ENCODE results near the gene RECK. TPM values are rescaled to one million over a fixed set of nuclear protein-coding genes. Genes with fewer than 3 reads are reported as not detected.
"Not testable (repeated sequence)": the region's sequence is repeated elsewhere in the genome, so short reads cannot be mapped to it uniquely, and the experiment has no call there.

RECK gene
- total RNA-seq, 1 donor from 2014 or later, result 12.0 TPM

GRCh38 chr9:36064448-36065037, 27.8 kb downstream of the RECK start:
- no peak for DNase-seq (ENCODE audit: low spot score)

- no peak for DNase-seq (ENCODE audit: low spot score)
Measured at GRCh38 chr9:36074055-36074454, 37.3 kb downstream of the RECK start.

GRCh38 chr9:36074870-36075532, 38.3 kb downstream of the RECK start:
- DNase-seq (ENCODE audit: low spot score), result peak; percentile 96

- DNase-seq (ENCODE audit: low spot score), result no peak
Measured at GRCh38 chr9:36078051-36078450, 41.3 kb downstream of the RECK start.

- DNase-seq (ENCODE audit: low spot score), result no peak
Measured at GRCh38 chr9:36080519-36080918, 43.8 kb downstream of the RECK start.

GRCh38 chr9:36082931-36083330, 46.2 kb downstream of the RECK start:
- DNase-seq (ENCODE audit: low spot score), result no peak

GRCh38 chr9:36086442-36086841, 49.7 kb downstream of the RECK start:
- DNase-seq (ENCODE audit: low spot score), result no peak

- not testable (repeated sequence) for DNase-seq (ENCODE audit: low spot score)
Measured at GRCh38 chr9:36087054-36087453, 50.3 kb downstream of the RECK start.

- DNase-seq (ENCODE audit: low spot score), result no peak
Measured at GRCh38 chr9:36088020-36088419, 51.3 kb downstream of the RECK start.

- DNase-seq (ENCODE audit: low spot score), result no peak
Measured at GRCh38 chr9:36091026-36091953, 54.6 kb downstream of the RECK start.

DNA sequence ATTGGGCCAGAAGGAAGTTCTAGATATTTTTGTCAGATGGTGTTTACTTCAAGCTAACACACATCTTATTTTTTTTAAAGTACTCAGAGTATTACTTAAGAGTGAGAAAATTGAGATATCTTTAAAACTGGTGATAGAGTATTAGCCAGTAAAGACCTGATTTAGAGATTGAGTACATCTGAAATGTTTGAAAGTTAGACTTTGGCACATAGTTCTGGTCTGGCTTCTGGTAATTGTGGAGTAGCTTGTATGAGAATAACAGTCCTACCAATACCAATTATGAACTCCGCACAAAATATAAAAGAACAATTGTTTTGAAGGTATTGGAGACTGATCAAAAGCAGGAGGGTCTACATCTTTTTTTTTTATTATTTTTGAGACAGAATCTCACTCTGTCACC, 55.3 kb downstream of the RECK start:
- DNase-seq (ENCODE audit: low spot score), result no peak

- DNase-seq (ENCODE audit: low spot score), result no peak
Measured at GRCh38 chr9:36092509-36093215, 55.9 kb downstream of the RECK start.

GRCh38 chr9:36093384-36093783, 56.7 kb downstream of the RECK start:
- DNase-seq (ENCODE audit: low spot score), result no peak

DNA sequence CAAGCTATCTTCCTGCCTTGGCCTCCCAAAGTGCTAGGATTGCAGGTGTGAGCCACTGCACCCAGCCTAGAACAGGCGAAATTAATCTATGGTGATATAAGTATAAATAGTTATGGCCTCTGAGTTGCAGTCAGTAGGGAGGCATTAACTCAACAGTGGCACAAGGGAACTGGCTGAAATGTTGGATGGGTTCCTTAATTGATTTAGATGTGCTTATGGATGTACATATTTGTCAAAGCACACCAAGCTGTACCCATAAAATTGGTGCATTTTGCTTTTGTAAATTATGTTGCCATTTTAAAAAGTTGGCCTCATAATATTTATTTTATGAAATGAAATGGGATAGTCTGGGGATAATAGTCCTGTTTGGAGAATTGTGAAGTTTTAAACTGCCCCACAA, 63.0 kb downstream of the RECK start:
- no peak for DNase-seq (ENCODE audit: low spot score)

DNA sequence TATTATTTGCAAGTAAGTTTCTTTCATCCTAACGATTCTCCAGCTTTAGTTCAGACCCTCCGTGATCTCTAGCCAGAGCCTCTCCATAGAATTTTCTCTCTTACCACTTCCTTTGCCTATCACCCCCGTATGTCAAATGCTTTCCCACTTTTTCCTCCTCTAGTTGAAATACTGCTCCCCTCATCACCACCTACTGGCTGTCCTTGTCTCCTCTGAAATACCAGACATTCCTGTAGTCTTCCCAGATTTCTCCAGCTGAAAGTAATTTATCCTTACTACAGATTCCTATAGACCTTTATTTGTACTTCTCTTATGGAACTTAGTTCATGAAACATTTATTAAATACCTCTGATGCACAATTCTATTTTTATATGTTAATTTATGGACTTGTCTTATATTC, 63.8 kb downstream of the RECK start:
- no peak for DNase-seq (ENCODE audit: low spot score)

DNA sequence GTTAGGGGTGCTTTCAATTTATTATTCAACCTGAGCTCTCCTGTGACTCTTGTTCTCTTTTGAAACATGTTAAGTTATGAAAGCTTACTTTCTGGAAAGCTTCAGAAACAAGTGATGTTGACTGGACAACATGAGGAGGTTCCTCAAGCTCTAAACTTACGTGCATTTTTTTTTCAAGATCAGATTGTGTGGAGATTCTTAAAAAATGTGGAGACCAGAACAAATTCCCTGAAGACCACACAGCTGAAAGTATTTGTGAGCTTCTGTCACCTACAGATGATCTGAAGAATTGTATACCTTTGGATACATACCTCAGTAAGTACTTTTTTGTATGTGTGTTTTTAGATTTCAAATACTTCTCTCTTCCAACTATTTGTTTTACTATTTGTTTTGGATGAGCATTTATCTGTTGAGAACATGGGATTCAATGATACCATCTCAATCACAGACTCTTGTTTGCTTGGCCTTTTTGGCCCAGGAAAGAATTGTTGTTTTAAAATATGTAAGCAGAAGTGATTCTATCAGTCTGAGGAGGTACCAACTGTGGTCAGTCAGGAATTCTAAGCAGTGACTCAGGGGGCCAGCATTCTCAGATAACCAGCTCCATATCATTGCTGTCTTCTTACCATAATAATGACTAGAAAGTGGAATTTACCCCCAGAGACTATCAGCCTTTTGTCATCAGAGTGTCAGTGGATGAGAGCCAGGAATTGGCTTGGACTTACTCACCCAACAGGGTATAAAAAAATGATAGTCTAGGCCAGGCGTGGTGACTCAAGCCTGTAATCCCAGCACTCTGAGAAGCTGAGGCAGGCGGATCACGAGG, 65.4 kb downstream of the RECK start:
- DNase-seq (ENCODE audit: low spot score), result peak; percentile 56

DNA sequence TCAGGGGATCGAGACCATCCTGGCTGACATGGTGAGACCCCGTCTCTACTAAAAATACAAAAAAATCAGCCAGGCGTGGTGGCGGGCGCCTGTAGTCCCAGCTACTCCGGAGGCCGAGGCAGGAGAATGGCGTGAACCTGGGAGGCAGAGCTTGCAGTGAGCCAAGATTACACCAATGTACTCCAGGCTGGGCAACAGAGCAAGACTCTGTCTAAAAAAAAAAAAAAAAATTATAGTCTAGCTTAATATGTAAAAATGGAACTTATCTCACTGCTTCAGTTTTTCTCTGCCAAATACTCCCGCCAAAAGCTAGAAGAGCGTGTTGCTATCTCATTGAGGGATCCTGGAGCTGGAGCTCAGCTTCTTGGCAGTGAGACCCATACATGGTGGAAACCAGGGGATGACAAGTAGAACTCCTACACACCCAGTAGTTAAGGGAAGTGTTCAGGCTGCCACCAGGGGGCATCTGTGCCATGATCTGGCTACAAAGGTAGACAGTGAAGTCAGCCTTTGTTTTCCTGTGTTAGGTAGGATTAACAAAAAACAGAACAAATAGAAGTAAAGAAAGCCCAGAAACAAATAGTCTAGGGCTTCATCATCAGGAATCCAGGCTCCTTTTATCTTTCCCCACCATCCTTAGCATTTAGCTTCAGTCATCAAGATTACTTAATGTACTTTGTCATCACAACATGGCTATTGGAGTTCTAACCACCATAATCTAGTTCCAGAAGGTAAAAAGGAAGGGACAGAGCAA, 66.2 kb downstream of the RECK start:
- peak; percentile 58 for DNase-seq (ENCODE audit: low spot score)

- peak; percentile 56 for DNase-seq (ENCODE audit: low spot score)
Measured at GRCh38 chr9:36109071-36109470, 72.4 kb downstream of the RECK start.

- no peak for DNase-seq (ENCODE audit: low spot score)
Measured at GRCh38 chr9:36110434-36110833, 73.7 kb downstream of the RECK start.

GRCh38 chr9:36112516-36112915, 75.8 kb downstream of the RECK start:
- DNase-seq (ENCODE audit: low spot score), result no peak

Data from umbilical cord (tissue), 2 donors.